Fibroblast of gingiva (primary cell): ENCODE data around the gene IGSF9.

Experiments used
- DNase-seq: peaks from one replicate; pipeline ENCODE4 v3.0.0-alpha.2; 2011; ENCODE audit warnings: low read depth

IGSF9 gene

GRCh38 chr1:159897962-159898361 is 47.5 kb downstream of the IGSF9 start:
- no peak for DNase-seq

GRCh38 chr1:159896546-159896930 is 48.9 kb downstream of the IGSF9 start:
- DNase-seq, result no peak

- DNase-seq, result no peak
Observed at GRCh38 chr1:159895836-159896545, 49.4 kb downstream of the IGSF9 start.

GRCh38 chr1:159895286-159895685 is 50.1 kb downstream of the IGSF9 start:
- no peak for DNase-seq

- no peak for DNase-seq
Observed at GRCh38 chr1:159892944-159893343, 52.5 kb downstream of the IGSF9 start.

GRCh38 chr1:159891275-159892157 is 53.9 kb downstream of the IGSF9 start:
- DNase-seq, result peak; percentile 84

GRCh38 chr1:159890390-159890789 is 55.0 kb downstream of the IGSF9 start:
- DNase-seq, result no peak

- DNase-seq, result peak; percentile 91
Observed at GRCh38 chr1:159889821-159890252, 55.6 kb downstream of the IGSF9 start.

- DNase-seq, result no peak
Observed at GRCh38 chr1:159889202-159889601, 56.2 kb downstream of the IGSF9 start.

GRCh38 chr1:159884296-159884695 is 61.1 kb downstream of the IGSF9 start:
- no peak for DNase-seq

- DNase-seq, result no peak
Observed at GRCh38 chr1:159883134-159883533, 62.3 kb downstream of the IGSF9 start.

GRCh38 chr1:159882527-159882862 is 62.9 kb downstream of the IGSF9 start:
- peak; percentile 14 for DNase-seq

- peak; percentile 90 for DNase-seq
Observed at GRCh38 chr1:159881622-159882526, 63.5 kb downstream of the IGSF9 start.

- no peak for DNase-seq
Observed at GRCh38 chr1:159880430-159880829, 65.0 kb downstream of the IGSF9 start.

GRCh38 chr1:159879977-159880376 is 65.4 kb downstream of the IGSF9 start:
- peak; percentile 72 for DNase-seq

GRCh38 chr1:159879136-159879535 is 66.3 kb downstream of the IGSF9 start:
- no peak for DNase-seq

GRCh38 chr1:159877695-159878444 is 67.5 kb downstream of the IGSF9 start:
- no peak for DNase-seq
